ENCODE measurements around the gene TAF10.

Gene TAF10

DNA sequence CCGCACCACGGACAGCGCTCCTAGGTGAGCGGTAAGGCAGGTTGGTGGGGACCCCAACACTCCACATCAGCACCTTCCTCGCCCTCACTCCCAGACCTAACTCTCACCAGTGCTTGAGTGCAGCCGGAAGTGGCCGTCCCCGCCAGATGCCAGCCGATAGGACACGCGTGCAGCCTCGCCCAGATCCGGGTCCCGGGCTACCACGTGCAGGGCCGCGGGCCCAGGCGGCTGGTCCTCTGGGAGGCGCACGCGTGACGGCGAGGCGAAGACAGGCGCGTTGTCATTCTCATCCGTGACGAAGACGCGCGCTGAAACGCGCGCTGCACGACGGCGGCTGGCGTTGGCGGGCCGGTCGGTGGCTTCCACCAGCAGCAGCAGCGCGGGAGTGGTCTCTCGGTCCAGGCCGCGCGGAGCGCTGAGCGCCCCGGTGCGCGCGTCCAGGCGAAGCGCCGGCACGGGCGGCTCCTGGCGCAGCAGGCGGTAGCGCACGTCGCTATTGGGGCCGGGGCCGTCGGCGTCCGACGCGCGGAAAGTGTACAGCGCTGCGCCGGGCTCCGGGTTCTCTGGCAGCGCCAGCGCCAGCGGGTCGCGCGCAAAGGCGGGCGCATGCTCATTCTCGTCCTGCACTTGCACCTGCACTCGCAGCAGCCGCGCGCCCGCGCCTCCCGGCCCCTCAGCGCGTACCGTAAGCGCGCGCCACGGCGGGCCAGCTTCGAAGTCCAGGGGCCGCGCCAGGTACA, 18.0 kb upstream of the TAF10 start:
- no peak for FAIRE-seq
- TF ChIP-seq, protein P1, sequence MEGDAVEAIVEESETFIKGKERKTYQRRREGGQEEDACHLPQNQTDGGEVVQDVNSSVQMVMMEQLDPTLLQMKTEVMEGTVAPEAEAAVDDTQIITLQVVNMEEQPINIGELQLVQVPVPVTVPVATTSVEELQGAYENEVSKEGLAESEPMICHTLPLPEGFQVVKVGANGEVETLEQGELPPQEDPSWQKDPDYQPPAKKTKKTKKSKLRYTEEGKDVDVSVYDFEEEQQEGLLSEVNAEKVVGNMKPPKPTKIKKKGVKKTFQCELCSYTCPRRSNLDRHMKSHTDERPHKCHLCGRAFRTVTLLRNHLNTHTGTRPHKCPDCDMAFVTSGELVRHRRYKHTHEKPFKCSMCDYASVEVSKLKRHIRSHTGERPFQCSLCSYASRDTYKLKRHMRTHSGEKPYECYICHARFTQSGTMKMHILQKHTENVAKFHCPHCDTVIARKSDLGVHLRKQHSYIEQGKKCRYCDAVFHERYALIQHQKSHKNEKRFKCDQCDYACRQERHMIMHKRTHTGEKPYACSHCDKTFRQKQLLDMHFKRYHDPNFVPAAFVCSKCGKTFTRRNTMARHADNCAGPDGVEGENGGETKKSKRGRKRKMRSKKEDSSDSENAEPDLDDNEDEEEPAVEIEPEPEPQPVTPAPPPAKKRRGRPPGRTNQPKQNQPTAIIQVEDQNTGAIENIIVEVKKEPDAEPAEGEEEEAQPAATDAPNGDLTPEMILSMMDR (IDR thresholded peaks at IDR 0.05; ENCODE audit: insufficient read depth, missing control alignments): no peak
- DNase-seq (ENCODE audit: insufficient read length, low spot score): no peak

DNA sequence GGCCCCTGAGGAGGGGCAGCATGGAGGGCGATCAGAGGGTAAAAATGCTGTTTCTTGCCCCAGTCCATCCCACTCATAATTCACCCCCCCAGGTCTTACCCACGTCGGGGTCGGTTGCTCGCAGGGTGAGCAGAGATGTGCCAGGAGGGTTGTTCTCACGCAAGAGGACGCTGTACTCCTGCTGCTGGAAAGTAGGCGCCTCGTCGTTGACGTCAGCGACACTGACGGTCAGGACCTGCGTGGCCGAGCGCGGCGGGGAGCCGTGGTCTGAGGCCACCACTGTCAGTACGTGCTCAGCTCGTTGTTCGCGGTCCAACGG, 17.5 kb upstream of the TAF10 start:
- TF ChIP-seq, protein P1 (IDR thresholded peaks at IDR 0.05; ENCODE audit: insufficient read depth, missing control alignments): no peak
- DNase-seq (ENCODE audit: insufficient read length, low spot score) (no peak), FAIRE-seq (no peak)

DNA sequence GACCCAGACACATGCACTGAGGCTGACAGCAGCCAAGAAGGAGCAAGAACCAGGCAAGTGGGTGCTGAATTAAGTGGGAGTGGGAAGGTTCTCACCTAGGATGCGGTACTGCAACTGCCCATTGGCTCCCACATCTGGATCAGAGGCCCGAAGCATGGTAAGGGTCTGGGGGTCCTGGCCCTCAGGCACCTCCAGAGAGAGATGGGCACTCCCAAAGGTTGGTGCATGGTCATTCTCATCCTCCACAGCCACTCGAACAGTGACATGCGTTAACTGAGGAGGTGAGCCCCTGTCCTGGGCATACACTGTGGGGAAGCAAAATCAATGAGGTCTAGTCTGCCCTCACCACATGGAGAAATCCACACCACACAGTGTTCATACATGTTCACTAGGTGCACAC, 16.5 kb upstream of the TAF10 start:
- TF ChIP-seq, protein P1 (IDR thresholded peaks at IDR 0.05; ENCODE audit: insufficient read depth, missing control alignments): no peak
- FAIRE-seq: no peak

DNA sequence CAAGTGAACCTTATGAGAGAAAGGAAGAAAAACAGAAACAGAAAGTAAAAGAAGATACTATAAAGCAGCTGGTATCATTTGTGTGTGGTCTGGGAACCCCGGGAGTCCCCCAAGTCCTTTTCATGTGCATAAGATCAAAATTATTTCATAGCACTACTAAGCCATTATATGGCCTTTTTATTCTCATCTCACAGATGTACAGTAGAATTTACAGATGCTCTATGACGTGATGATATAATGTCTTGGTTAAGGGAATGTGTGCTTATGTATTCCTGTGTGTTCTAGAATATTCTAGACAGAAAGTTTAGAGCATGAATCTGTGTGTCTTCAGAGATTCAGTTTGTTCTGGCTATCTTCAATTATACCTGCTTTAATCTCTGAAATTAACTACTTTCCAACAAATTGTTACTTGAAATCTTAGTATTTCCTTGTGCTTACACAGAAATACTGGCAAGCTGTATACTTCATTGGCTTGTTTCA, 15.8 kb upstream of the TAF10 start:
- DNase-seq (ENCODE audit: insufficient read length, low spot score) (no peak), FAIRE-seq (no peak)
- TF ChIP-seq, protein P1 (IDR thresholded peaks at IDR 0.05; ENCODE audit: insufficient read depth, missing control alignments): no peak

More for the DNA sequence above, 16.5 kb upstream of the TAF10 start:
- no peak for DNase-seq (ENCODE audit: insufficient read length, low spot score)

DNA sequence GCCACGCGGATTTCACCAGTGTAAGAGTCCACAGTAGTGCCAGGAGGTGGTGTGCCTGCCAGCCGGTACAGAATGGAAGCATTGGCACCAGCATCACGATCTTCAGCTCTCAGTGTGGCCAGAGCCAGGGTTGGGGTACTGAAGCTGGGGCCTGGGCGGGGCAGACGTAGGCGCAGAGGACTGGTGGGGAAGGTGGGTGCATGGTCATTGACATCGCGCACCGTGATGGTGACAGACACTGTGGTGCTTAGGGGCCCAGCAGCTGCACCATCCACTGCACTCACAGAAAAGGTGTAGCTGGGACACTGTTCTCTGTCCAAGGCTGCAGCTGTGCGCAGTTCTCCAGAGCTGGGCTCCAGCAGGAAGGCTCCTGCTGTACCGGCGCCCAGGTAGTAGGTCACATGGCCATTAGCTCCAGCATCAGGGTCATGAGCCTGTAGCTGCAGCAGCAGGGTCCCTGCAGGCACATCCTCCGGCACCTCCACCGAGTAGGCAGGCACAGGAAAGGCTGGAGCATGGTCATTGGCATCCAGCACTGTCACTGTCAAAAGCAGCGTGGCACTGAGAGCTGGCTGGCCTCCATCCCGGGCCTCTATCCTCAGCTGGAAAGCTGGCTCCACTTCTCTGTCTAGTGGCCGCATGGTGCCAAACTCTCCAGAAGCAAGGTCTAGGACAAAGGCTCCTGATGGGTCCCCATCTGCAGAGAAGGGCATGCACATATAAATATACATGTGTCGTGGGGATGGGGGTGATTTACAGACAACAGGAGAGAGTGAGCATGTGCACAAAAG, 15.2 kb upstream of the TAF10 start:
- no peak for FAIRE-seq
- DNase-seq (ENCODE audit: insufficient read length, low spot score): no peak
- TF ChIP-seq, protein P1 (IDR thresholded peaks at IDR 0.05; ENCODE audit: insufficient read depth, missing control alignments): no peak

DNA sequence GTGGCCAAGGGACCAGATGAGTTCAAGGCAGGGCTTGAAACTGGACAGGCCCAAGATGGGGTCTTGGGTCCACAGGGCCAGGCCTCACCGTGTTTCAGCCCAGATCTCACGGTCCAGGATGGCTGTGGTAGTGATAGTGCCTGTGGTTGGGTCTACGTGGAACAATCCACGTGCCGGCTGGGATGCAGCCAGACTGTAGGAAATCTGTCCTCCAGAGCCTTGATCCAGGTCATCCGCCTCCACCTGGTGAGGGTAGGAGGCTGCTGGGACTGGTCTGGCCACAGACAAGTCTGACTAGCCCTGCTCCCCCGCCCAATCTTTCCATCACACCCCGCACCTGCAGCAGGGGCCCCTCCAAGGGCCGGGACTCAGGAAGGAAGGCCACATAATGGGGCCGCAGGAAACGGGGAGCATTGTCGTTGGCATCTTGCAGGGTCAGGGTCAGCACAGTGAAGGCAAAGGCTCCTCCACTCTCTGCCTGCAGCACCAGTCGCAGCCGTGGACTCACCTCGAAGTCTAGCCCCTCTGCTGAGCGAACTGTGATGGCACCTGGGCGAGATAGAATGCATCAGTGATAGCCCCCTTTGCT, 13.9 kb upstream of the TAF10 start:
- no peak for FAIRE-seq
- TF ChIP-seq, protein P1 (IDR thresholded peaks at IDR 0.05; ENCODE audit: insufficient read depth, missing control alignments): no peak
- no peak for DNase-seq (ENCODE audit: insufficient read length, low spot score)

Data from D721Med (cell line).